AG04450 (cell line): ENCODE data around the gene PLPP4. TPM values are rescaled to one million over a fixed set of nuclear protein-coding genes. Genes with fewer than 3 reads are reported as not detected.

ENCODE experiments used
- CTCF ChIA-PET: fragments of 300-600, 350-600 bp; formaldehyde crosslinking; extraction: SDS; loops from one replicate; lab custom pipeline; 2022; ENCODE audit warnings: antibody characterized with exemption, inconsistent platforms; lab: Charles Lee
- POLR2A ChIA-PET: fragments of 350-600 bp; formaldehyde crosslinking; extraction: SDS; loops from one replicate; lab custom pipeline; 2021; ENCODE audit warnings: antibody characterized with exemption, inconsistent platforms; lab: Yijun Ruan, JAX
- DNase-seq: peaks from one replicate; pipeline ENCODE4 v3.0.0-alpha.2; 2011; ENCODE audit warnings: low read depth, low spot score
- H3K27ac ChIP-seq: one replicate; pipeline ENCODE4 v1.5.1; 2012; ENCODE audit warnings: low read depth, low read length, control low read depth
- H3K27me3 ChIP-seq: one replicate; pipeline ENCODE4 v1.6.0; 2012; ENCODE audit warnings: low read length; ENCODE audit not compliant: control insufficient read depth, insufficient read depth
- H3K4me3 ChIP-seq: 2 replicates; pipeline ENCODE4 v1.5.1; 2011; ENCODE audit warnings: mild to moderate bottlenecking, low read depth, low read length, control low read depth
- H3K9me3 ChIP-seq: 2 replicates; pipeline ENCODE4 v1.5.1; 2012; ENCODE audit warnings: low read length; ENCODE audit not compliant: control insufficient read depth, insufficient read depth
- CTCF ChIP-seq: IDR thresholded peaks from 2 replicates; pipeline ENCODE4 v1.5.1; 2011; ENCODE audit warnings: low read depth, low read length, control low read depth, inconsistent platforms
- polyA plus RNA-seq: library from polyadenylated mRNA; depleted of rRNA; stranded (reverse); fragments of >200 nt; gene quantifications from 2 replicates; pipeline ENCODE4 v1.2.3, GENCODE V29; 2011

PLPP4 gene
- polyA plus RNA-seq, 1 experiment: not detected

- no peak overlapping the region for H3K27ac ChIP-seq
- no peak overlapping the region for H3K4me3 ChIP-seq
- no peak for DNase-seq
- peaks cover 18% of the 10 kb centered on the region; the same call in 1 of the 2 replicates for H3K9me3 ChIP-seq
- no peaks in the 10 kb centered on the region for H3K27me3 ChIP-seq
- CTCF ChIA-PET: no interaction called here
- POLR2A ChIA-PET: no interaction called here
- no peak for TF ChIP-seq CTCF
Observed at GRCh38 chr10:120610791-120611190, 153.8 kb downstream of the PLPP4 start.

- no peak for TF ChIP-seq CTCF
- POLR2A ChIA-PET: no interaction called here
- Histone ChIP-seq H3K27me3 (no peaks in the 10 kb centered on the region), H3K9me3 (peaks cover 10% of the 10 kb centered on the region; the same call in 1 of the 2 replicates), H3K27ac (no peak overlapping the region), H3K4me3 (no peak overlapping the region)
- CTCF ChIA-PET: no interaction called here
- no peak for DNase-seq
Observed at GRCh38 chr10:120612756-120613155, 155.7 kb downstream of the PLPP4 start.

- TF ChIP-seq CTCF: no peak
- CTCF ChIA-PET: no interaction called here
- POLR2A ChIA-PET: no interaction called here
- no peak for DNase-seq
- no peak overlapping the region for H3K4me3 ChIP-seq
- H3K27me3 ChIP-seq: no peaks in the 10 kb centered on the region
- H3K27ac ChIP-seq: no peak overlapping the region
- peaks cover 12% of the 10 kb centered on the region; the same call in 1 of the 2 replicates for H3K9me3 ChIP-seq
Observed at GRCh38 chr10:120613180-120613579, 156.2 kb downstream of the PLPP4 start.

- DNase-seq: no peak
- no peak overlapping the region for H3K4me3 ChIP-seq
- no peaks in the 10 kb centered on the region for H3K27me3 ChIP-seq
- no peak overlapping the region for H3K27ac ChIP-seq
- TF ChIP-seq CTCF: no peak
- CTCF ChIA-PET: no interaction called here
- peaks cover 3% of the 10 kb centered on the region; the same call in 1 of the 2 replicates for H3K9me3 ChIP-seq
- POLR2A ChIA-PET: no interaction called here
Observed at GRCh38 chr10:120614680-120615079, 157.7 kb downstream of the PLPP4 start.

- Histone ChIP-seq H3K4me3 (no peak overlapping the region), H3K27ac (no peak overlapping the region), H3K9me3 (peaks cover 9% of the 10 kb centered on the region; the same call in 1 of the 2 replicates), H3K27me3 (no peaks in the 10 kb centered on the region)
- ChIA-PET CTCF (no interaction called here), POLR2A (no interaction called here)
- no peak for TF ChIP-seq CTCF
- DNase-seq: no peak
Observed at GRCh38 chr10:120616311-120616911, 159.4 kb downstream of the PLPP4 start.
